MCF 10A (cell line): ENCODE results near the gene CASP9. TPM values are rescaled to one million over a fixed set of nuclear protein-coding genes. Genes with fewer than 3 reads are reported as not detected.

Source experiments
- BruUV-seq: library from RNA; stranded (reverse); fragments of 400-500 nt; replicated peaks from 2 replicates; lab custom pipeline; 2021; lab: Mats Ljungman, UMichigan
- CTCF ChIA-PET: fragments of 300-600 bp; sonication (Branson Sonifier 250); formaldehyde crosslinking; extraction: SDS; loops from one replicate; lab custom pipeline; 2021; ENCODE audit warnings: antibody characterized with exemption, inconsistent platforms; lab: Yijun Ruan, JAX
- POLR2A ChIA-PET: fragments of 300-600, 350-650 bp; sonication (Branson Sonifier 250); formaldehyde crosslinking; extraction: SDS; loops from one replicate; lab custom pipeline; 2020; ENCODE audit warnings: antibody characterized with exemption, inconsistent platforms; lab: Yijun Ruan, JAX
- DNase-seq: peaks from one replicate; pipeline ENCODE4 v3.0.0-alpha.2; 2018; ENCODE audit not compliant: unreplicated experiment
- H3K27ac Mint-ChIP-seq: one replicate; pipeline ENCODE4 v1.8.0; 2022; ENCODE audit warnings: mild to moderate bottlenecking, low read depth, mixed read lengths; ENCODE audit not compliant: unreplicated experiment
- H3K27me3 Mint-ChIP-seq: one replicate; pipeline ENCODE4 v1.8.0; 2022; ENCODE audit warnings: mixed read lengths; ENCODE audit not compliant: insufficient read depth, unreplicated experiment
- H3K36me3 Mint-ChIP-seq: one replicate; pipeline ENCODE4 v1.8.0; 2022; ENCODE audit warnings: mild to moderate bottlenecking, moderate library complexity, mixed read lengths; ENCODE audit not compliant: insufficient read depth, unreplicated experiment
- H3K4me1 Mint-ChIP-seq: one replicate; pipeline ENCODE4 v1.8.0; 2022; ENCODE audit warnings: mixed read lengths; ENCODE audit not compliant: insufficient read depth, unreplicated experiment
- H3K4me3 Mint-ChIP-seq: one replicate; pipeline ENCODE4 v1.8.0; 2022; ENCODE audit warnings: mild to moderate bottlenecking, moderate library complexity, mixed read lengths; ENCODE audit not compliant: unreplicated experiment
- H3K9me3 Mint-ChIP-seq: one replicate; pipeline ENCODE4 v1.8.0; 2022; ENCODE audit warnings: mixed read lengths; ENCODE audit not compliant: unreplicated experiment
- CTCF ChIP-seq: fragments of 200-600 bp; IDR thresholded peaks from one replicate; pipeline ENCODE4 v1.8.0; 2022; ENCODE audit warnings: antibody characterized with exemption, mild to moderate bottlenecking; ENCODE audit not compliant: unreplicated experiment
- intact Hi-C: fragments of 100-400 bp; cut with micrococcal nuclease; formaldehyde crosslinking; loops from 2 replicates; pipeline ENCODE4 v1.14.1; 2022
- total RNA-seq: library from RNA; stranded (reverse); gene quantifications from 2 replicates; pipeline ENCODE4 v1.2.3, GENCODE V29; 2022

CASP9 gene
- total RNA-seq, 1 experiment from 2014 or later: 8.9 TPM

- Mint-ChIP-seq H3K4me1 (no peaks in the 10 kb centered on the region), H3K36me3 (peaks cover 82% of the 10 kb centered on the region), H3K4me3 (no peak overlapping the region), H3K27me3 (no peaks in the 10 kb centered on the region), H3K9me3 (no peaks in the 10 kb centered on the region), H3K27ac (no peak overlapping the region)
- no peak for DNase-seq
- TF ChIP-seq CTCF: no peak
- intact Hi-C loops: no loop called here
- ChIA-PET POLR2A (interaction anchor here (2.1 kb wide), 1 partner anchor 35 kb away, joined by 5 read pairs; no protein-coding TSS in a partner anchor), CTCF (no interaction called here)
- BruUV-seq: no TSS peak
Measured at GRCh38 chr1:15568387-15569073, 44.5 kb upstream of the CASP9 start.

DNA sequence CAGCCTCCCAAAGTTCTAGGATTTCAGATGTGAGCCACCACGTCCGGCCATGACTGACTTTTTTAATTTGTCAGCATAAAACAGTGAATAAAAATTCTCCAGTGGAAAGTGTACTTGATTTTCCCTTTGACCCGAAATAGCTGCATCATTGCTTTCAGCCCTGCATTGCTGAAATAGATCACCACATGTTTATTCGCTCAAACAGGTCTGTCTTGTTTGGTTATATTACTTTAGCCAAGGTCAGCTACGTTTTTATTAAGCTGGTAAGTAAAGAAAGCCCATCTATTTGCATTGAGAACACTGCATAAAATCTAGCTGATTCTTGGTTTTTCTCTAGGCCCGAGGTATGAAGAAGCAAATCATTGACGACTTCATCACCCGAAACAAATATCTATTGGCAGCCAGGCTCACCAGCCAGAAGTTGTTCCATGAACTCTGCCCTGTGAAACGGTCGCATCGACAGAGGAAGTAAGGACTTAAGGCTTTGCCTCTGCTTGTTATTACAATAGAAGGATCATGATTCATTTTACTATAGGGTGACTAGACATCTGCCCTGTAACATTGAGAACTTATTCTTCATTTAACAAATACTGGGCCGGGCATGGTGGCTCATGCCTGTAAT lies 35.3 kb upstream of the CASP9 start:
- no peak for DNase-seq
- CTCF ChIA-PET: interaction anchor here (0.9 kb wide), 1 partner anchor 182 kb away, joined by 3 read pairs; no protein-coding TSS in a partner anchor
- TF ChIP-seq CTCF: no peak
- Mint-ChIP-seq H3K9me3 (no peaks in the 10 kb centered on the region), H3K27me3 (no peaks in the 10 kb centered on the region), H3K27ac (no peak overlapping the region), H3K4me1 (no peaks in the 10 kb centered on the region), H3K4me3 (no peak overlapping the region), H3K36me3 (peaks cover 78% of the 10 kb centered on the region)
- POLR2A ChIA-PET: interaction anchor here (0.6 kb wide), 1 partner anchor 158 kb away, joined by 3 read pairs; no protein-coding TSS in a partner anchor
- no TSS peak for BruUV-seq
- intact Hi-C loops: no loop called here

DNA sequence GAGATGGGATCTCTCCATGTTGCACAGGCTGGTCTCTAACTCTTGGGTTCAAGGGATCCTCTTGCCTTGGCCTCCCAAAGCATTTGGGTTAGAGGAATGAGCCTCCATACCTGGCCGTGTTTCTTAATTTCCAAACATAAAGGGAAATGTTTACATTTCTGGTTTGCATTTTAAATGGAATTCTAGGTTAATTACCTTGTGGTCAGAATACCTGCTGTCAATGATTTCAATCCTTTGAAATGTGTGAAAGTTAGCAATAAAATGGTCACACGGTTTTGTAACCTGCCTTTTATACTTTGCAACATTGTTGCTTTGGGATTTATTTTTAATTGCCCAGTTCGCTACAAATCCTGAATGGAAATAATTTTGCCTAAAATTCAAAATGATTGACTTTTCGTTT lies 34.5 kb upstream of the CASP9 start:
- CTCF ChIA-PET: no interaction called here
- Mint-ChIP-seq H3K27ac (no peak overlapping the region), H3K27me3 (no peaks in the 10 kb centered on the region), H3K4me1 (no peaks in the 10 kb centered on the region), H3K36me3 (peaks cover 76% of the 10 kb centered on the region), H3K4me3 (no peak overlapping the region), H3K9me3 (no peaks in the 10 kb centered on the region)
- no peak for DNase-seq
- intact Hi-C loops: no loop called here
- POLR2A ChIA-PET: no interaction called here
- BruUV-seq: no TSS peak
- TF ChIP-seq CTCF: no peak

DNA sequence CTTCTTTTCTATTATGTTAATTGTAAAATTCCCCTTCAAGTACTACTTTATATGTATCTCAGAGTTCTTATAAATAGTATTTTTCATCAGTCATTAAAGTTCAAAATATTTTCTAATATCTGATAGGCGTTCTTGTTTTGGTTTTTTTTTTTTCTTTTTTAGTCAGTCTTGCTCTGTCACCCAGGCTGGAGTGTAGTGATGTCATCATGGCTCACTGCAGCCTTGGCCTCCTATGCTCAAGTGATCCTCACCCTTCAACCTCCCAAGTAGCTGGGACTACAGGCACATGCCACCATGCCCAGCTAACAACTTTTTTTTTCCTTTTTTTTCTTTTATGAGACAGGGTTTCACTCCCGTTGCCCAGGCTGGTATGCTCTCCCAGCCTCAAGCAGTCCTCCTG lies 33.6 kb upstream of the CASP9 start:
- no TSS peak for BruUV-seq
- Mint-ChIP-seq H3K36me3 (peaks cover 73% of the 10 kb centered on the region), H3K9me3 (no peaks in the 10 kb centered on the region), H3K4me3 (no peak overlapping the region), H3K4me1 (no peaks in the 10 kb centered on the region), H3K27ac (no peak overlapping the region), H3K27me3 (no peaks in the 10 kb centered on the region)
- CTCF ChIA-PET: no interaction called here
- intact Hi-C loops: no loop called here
- no peak for DNase-seq
- TF ChIP-seq CTCF: no peak
- POLR2A ChIA-PET: no interaction called here
